IPS DF 4.7 (cell line): ENCODE data around the gene ANKRD39.
"Not testable (repeated sequence)": the region's sequence is repeated elsewhere in the genome, so short reads cannot be mapped to it uniquely, and the experiment has no call there.

Experiments
- DNase-seq: peaks from one replicate; pipeline ENCODE4 v3.0.0-alpha.2; 2013; ENCODE audit warnings: low spot score; ENCODE audit errors: extremely low read depth

Gene ANKRD39

GRCh38 chr2:96857667-96858372 is at the start of gene ANKRD39:
Gene ANKRD39 (minus strand): TSS chr2:96858016. CDS start chr2:96857987, 29 bp downstream.
- DNase-seq: no peak

- no peak for DNase-seq
Measured at GRCh38 chr2:96906729-96907114, 48.9 kb upstream of the ANKRD39 start.

DNA sequence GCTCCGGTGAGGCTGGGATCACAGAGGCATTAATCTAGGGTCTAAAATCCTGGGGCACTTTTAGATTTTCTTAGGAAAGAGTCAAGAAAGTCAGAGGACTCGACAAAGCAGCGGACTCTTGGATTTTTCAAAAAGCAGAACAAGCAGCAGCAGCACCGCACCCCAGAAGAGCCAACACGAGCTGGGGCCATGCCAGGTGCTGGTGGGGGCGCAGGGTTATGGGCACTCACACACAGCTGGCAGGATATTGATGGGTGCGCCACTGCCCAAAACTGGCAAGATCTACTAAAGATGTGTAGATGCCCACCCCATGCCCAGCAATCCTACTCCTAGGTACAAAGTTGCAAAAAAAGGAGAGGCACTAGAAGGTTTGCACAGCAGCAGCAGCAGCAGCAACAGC is 46.0 kb upstream of the ANKRD39 start:
- DNase-seq: no peak

DNA sequence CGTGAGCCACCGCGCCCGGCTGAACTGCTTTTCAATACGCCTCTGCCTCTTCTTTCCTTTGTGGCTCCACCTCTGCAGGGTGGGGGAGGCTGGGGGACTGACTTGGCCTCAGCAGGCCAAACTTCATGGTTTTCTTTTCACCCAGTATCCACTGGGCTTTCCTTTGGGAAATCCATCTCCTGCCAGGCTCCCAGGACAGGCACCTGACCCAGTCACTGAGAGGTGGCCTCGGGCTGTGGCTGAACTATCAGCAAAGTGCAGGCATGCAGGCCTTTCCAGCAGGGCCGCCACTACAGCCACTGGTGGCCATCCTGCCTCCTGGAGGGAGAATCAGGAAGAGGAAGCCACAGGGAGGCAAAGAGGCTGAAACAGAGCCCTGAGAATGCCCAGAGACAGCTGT is 45.5 kb upstream of the ANKRD39 start:
- no peak for DNase-seq

DNA sequence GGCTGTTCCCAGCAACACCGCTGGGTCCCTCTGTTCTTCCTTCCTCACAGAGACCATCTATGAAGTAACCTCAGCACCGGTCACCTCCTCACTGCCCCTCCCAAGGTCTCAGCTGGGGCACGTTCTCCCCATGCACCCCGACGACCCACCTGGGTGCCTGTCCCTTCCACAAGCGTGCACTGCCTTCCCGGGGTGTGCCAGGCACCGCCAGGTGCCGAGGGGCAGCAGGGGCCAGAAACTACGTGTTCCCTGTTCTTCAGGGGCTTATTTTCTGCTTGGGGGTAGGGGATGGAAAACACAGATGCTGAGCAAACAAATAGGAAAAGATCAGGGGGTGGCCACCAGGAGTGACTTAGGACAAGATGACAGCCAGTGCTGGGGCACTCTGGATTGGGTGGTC is 42.4 kb upstream of the ANKRD39 start:
- DNase-seq: no peak

GRCh38 chr2:96899413-96899741 is 41.6 kb upstream of the ANKRD39 start:
- no peak for DNase-seq

DNA sequence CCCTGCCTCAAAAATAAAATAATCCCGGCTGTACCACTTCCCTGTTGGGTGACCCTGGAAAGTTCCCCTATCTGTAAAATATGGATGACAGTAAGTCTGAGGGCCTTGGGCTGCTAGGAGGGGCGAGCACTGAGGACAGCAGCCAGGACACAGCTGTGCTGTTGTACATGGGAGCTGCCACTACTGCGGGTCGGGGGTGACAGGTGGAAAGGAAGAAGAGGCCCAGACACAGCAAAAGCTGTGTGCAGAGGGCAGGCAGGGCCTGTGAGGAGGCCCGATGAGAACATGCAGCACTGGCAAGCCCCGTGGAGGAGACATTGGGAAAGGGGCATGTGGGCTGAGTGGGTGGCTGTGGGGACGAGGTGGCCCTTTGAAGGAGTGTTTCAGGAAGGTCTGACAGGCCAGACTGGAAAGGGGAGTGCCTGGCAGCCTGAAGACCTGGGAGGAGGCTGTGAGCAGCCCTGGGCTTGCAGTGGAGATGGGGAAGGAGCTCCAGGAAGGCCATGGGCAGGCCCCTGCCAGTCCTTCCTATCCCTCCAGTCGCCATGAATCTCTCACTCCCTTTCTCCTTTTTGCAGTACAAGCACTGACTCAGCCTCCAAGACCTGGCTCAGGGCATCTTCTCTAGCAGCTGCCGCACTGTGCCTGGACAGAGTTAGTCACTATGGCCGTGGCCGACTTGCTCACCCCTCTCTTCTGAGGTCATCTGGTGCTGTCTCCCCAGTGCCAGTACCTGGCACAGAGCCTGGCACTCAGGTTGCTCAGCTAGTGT is 41.0 kb upstream of the ANKRD39 start:
- no peak for DNase-seq

DNA sequence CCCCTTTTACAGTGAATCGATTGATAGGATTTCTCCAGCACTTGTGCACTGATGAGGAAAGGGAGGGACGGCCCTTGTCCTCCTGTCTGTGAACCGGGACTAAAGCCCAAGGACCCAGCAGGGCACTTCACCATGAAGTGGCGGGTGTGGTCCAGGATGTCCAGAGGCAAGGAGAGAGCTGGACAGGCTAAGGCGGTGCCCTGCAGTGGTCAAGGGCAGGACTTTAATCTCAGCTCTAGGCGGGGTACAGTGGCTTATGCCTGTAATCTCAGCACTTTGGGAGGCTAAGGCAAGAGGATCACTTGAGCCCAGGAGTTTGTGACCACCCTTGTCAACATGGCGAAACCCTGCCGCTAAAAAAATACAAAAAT is 40.3 kb upstream of the ANKRD39 start:
- no peak for DNase-seq

DNA sequence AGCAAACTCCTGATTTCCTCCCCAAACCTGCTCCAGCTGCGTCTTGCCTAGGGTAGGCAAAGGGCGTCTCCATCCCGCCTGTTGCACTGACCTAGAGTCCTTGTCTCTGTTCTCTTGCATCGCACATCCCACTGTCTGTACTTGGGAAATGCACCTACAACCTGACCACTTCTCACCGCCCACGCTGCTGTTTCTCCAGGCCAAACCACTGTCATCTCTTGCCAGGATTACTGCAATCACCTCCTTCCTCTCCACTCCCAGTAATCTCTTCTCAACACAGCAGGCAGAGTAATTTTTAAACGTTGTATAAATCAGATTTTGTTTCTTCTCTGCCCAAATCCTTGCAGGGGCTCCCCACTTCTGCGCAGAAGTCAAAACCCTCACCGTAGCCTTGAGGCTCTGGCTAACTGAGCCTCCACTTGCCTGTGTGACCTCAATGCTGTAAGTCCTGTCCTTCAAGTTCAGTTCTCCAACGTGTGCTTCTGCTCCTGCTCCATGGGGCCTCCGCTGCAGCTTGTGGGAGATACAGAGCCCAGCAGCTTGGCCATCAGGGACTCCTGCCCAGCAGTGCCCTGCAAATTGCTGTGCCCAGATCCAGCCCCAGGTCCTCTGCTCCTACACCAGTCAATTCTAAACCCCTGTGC is 39.8 kb upstream of the ANKRD39 start:
- DNase-seq: no peak

GRCh38 chr2:96895746-96896651 is 38.2 kb upstream of the ANKRD39 start:
- DNase-seq: no peak

DNA sequence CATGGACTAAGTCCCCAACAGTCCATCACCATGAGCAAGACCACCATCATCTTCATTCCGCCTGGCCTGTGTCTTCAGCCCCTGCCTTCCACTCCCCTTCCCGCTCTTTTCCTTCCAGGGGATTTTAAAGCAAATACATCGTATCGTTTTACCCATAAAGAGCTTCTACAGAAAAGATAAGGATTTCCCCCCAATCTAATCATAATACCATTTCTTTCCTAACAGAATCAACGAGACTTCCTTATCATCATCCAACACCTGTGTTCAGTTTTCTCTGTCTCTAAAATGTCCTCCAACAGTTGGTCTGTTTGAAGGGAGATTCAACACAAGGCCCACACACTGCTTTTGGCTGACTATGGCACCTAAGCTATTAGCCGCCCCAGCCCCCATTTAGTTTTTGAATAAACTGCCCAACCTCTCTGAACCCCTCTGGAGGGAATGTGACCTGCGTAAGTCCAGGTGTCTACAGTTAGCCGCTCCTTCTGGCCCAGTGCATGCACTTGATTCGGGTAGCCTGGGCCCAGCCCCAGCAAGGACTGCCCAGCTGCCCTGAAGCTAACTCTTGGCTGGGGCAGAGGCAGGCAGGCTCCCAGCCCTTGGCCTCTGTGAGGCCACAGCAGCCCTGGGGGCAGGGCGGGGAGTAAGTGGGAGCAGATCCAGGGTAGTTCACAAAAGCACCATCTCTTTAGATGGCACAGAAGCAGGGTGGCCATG is 37.4 kb upstream of the ANKRD39 start:
- no peak for DNase-seq

DNA sequence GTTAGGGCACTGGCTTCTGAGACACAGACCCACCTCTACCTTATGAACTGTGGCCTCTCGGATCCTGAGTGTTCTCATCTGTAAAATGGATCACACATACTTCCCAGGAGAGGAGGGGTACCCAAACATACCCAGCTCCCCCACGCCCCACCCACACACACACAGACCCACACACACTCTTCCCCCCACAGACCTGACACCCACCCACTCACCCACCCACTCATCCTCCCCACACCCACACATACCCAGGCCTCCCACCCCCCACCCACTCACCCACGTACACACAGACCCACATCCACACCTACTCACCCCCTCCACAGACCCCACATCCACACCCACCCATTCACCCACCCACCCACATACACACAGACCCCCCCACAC is 36.3 kb upstream of the ANKRD39 start:
- DNase-seq: no peak

- no peak for DNase-seq
Measured at GRCh38 chr2:96893289-96894150, 35.7 kb upstream of the ANKRD39 start.

DNA sequence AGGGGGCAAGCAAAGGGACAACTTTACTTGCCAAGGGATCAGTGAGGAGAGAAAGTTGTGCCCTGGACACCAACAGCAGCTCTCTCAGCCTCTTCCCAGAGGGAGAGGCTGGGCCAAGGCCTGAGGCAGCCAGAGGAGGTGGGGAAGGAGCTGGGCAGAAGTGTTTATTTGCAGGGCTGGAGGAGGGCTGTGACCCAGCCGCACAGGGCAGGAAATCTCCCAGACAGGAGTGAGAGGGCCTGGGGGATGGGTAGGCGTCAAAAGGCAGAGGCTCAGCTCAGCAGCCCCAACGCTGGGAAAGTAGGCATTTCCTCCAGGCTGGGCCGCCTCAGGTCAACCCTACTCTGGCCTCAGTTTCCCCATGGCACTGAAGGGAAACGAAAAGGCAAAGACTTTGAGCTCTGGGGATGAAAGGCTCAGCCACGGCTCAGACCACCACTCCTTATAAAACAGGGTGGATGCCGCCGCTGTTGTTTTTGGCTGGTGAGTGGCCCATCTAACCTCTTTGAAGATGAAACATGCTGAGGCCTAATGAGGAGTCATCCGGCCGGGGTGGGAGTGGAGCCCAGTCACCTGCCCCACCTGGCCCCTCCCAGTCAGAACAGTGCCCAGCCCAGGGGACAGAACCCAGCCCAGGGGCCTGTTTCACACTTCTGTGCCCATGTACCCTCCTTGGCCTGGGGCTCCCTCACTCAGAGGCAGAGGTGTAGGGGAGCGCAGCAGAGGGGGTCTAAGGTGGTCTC is 33.9 kb upstream of the ANKRD39 start:
- no peak for DNase-seq

DNA sequence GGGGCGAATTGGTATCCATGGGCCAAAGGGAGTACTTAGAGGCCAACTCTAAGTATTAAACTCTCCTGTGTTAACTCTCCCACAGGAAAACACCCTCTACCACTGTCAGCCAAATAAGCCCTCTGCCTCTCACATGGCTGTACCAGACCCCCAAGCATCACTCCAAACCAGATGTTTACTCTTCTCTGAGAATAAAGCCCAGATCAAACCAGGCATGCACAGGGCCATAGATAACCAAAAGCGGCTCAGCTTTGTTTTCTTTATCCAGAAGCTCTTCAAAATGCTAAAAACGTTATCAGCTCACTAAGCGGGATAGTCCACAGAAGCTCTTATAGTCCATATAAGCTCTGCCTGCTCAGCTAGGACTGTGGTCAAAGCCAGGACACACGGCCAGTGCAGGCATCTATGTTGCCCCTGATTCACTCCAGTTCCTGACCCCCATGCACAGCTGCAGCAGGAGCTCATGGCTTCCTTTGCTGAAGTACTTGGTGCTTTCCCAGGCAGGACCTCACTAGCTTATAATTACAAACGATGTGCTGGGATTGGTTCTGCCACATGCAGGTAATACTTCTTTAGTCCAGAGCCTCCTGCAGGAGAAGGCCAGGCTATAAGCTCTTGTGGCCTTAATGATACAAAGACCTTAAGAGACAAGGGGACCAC is 33.0 kb upstream of the ANKRD39 start:
- no peak for DNase-seq

- no peak for DNase-seq
Measured at GRCh38 chr2:96890252-96890651, 32.4 kb upstream of the ANKRD39 start.

DNA sequence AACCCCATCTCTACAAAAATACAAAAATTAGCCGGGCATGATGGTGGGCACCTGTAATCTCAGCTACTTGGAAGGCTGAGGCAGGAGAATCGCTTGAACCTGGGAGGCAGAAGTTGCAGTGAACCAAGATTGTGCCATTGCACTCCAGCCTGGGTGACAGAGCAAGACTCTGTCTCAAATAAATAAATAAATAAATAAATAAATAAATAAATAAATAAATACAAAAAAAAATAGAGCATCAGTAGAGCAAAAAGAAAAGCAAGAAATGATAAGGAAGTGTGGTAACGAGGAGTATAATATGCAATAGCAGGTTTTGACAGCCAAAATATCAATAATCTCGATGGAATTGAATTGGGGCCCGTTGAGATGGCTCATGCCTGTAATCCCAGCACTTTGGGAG is 31.7 kb upstream of the ANKRD39 start:
- DNase-seq: not testable (repeated sequence)

DNA sequence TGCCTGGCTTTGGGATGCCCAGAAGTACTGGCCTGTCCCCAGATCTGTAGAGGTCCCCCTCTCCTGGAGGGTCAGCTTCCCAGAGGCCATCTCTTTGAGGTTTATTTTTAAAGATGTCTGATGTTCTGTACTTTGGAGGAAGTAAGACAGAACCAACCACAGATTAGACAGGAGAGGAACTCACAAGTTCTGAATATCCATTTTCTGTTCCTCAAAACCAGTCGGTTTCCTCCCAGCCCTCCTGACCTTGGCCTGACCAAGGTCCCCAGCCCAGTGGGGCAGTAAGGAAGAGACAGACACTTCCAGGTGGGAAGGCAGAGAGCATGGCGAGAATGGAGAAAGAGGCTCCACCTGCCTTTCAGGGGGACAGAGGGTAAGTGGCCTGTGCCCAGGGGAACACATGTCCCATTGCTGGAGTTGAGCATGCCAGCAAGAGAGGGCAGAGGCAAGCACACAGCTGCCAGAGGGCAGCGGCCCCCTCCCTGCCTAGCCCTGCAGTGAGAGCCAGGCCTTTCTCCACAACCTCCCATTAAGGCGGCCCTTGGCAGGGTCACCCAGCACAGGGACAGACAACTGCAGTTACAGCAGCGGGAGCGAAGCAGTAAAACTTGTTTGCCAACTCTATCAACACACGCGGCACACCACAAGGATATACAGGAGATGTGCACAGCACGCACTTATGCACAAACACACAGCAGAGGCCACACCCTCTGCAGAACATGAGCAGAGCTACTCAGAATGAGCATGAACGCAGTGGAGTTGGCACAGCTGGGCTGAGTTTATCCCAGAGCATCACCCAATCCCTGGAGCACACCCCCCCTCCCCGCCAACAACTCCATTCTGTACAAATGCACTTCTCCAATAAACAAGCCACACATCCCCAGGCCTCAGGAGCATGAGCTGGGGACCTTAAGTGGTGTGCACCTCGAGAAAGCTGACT is 30.5 kb upstream of the ANKRD39 start:
- no peak for DNase-seq
